IMR-90 (cell line): ENCODE measurements around the gene DACT2. TPM values are rescaled to one million over a fixed set of nuclear protein-coding genes. Genes with fewer than 3 reads are reported as not detected.

Experiments
- ATAC-seq: fragments of 200-7000 bp; cut with Tn5 transposase; 2 replicates; pipeline ENCODE4 v1.9.1; 2020; ENCODE audit warnings: low read depth, mild to moderate bottlenecking, moderate library complexity
- BruUV-seq: library from RNA; stranded (reverse); fragments of 400-500 nt; replicated peaks from 2 replicates; lab custom pipeline; 2021; lab: Mats Ljungman, UMichigan
- CTCF ChIA-PET: fragments of 300-600 bp; formaldehyde crosslinking; extraction: SDS; loops from one replicate; lab custom pipeline; 2021; ENCODE audit warnings: antibody characterized with exemption; lab: Yijun Ruan, JAX
- POLR2A ChIA-PET: fragments of 300-600 bp; sonication (Branson Sonifier 250); formaldehyde crosslinking; loops from one replicate; lab custom pipeline; 2022; ENCODE audit warnings: antibody characterized with exemption; ENCODE audit not compliant: unreplicated experiment; lab: Charles Lee
- DNase-seq: peaks from one replicate; pipeline ENCODE4 v3.0.0; 2013
- H2AFZ ChIP-seq: replicated peaks from 2 replicates; pipeline ENCODE3; 2013; ENCODE audit warnings: low read length, mild to moderate bottlenecking; ENCODE audit not compliant: poor library complexity
- H2AK5ac ChIP-seq: 2 replicates; pipeline ENCODE4 v1.6.1; 2013; ENCODE audit warnings: low read depth, low read length, inconsistent platforms
- H2AK9ac ChIP-seq: replicated peaks from 2 replicates; pipeline ENCODE3; 2013; ENCODE audit warnings: mild to moderate bottlenecking, low read depth, low read length, moderate library complexity; ENCODE audit not compliant: poor library complexity
- H2BK120ac ChIP-seq: 2 replicates; pipeline ENCODE4 v1.6.1; 2013; ENCODE audit warnings: low read depth, low read length, inconsistent platforms
- H2BK15ac ChIP-seq: 3 replicates; pipeline ENCODE4 v1.6.1; 2013; ENCODE audit warnings: low read depth, low read length, inconsistent platforms
- H2BK20ac ChIP-seq: 2 replicates; pipeline ENCODE4 v1.6.1; 2013; ENCODE audit warnings: low read depth, mild to moderate bottlenecking, inconsistent platforms, low read length, moderate library complexity
- H2BK5ac ChIP-seq: 2 replicates; pipeline ENCODE4 v1.6.1; 2013; ENCODE audit warnings: mild to moderate bottlenecking, low read depth, low read length, inconsistent platforms; ENCODE audit not compliant: poor library complexity, severe bottlenecking
- H3K14ac ChIP-seq: replicated peaks from 2 replicates; pipeline ENCODE4 v1.6.1; 2013; ENCODE audit warnings: low read depth, low read length, inconsistent platforms
- H3K18ac ChIP-seq: 2 replicates; pipeline ENCODE4 v1.6.1; 2013; ENCODE audit warnings: low read depth, low read length, control low read depth
- H3K23ac ChIP-seq: 2 replicates; pipeline ENCODE4 v1.6.1; 2013; ENCODE audit warnings: low read depth, low read length, inconsistent platforms
- H3K27ac ChIP-seq: 2 replicates; pipeline ENCODE4 v1.5.1; 2013; ENCODE audit warnings: mild to moderate bottlenecking, control low read depth, low read length; ENCODE audit not compliant: insufficient read depth
- H3K27me3 ChIP-seq: 2 replicates; pipeline ENCODE4 v1.6.1; 2013; ENCODE audit warnings: low read length; ENCODE audit not compliant: control insufficient read depth, insufficient read depth
- H3K36me3 ChIP-seq: 2 replicates; pipeline ENCODE4 v1.6.1; 2013; ENCODE audit warnings: low read length, mixed read lengths; ENCODE audit not compliant: control insufficient read depth, insufficient read depth
- H3K4ac ChIP-seq: 2 replicates; pipeline ENCODE4 v1.6.1; 2013; ENCODE audit warnings: low read depth, low read length, inconsistent platforms
- H3K4me1 ChIP-seq: 2 replicates; pipeline ENCODE4 v1.6.1; 2013; ENCODE audit warnings: low read length, mixed read lengths; ENCODE audit not compliant: control insufficient read depth, insufficient read depth
- H3K4me2 ChIP-seq: 2 replicates; pipeline ENCODE4 v1.6.1; 2013; ENCODE audit warnings: low read depth, mild to moderate bottlenecking, control low read depth, low read length, moderate library complexity
- H3K4me3 ChIP-seq: 2 replicates; pipeline ENCODE4 v1.5.1; 2013; ENCODE audit warnings: low read depth, mild to moderate bottlenecking, control low read depth, low read length, moderate library complexity; ENCODE audit not compliant: insufficient read depth
- H3K56ac ChIP-seq: 2 replicates; pipeline ENCODE4 v1.6.1; 2013; ENCODE audit warnings: low read length, inconsistent platforms; ENCODE audit not compliant: insufficient read depth; ENCODE audit errors: extremely low read depth
- H3K79me1 ChIP-seq, 2 experiments: 2 replicates each; pipeline ENCODE4 v1.6.1; 2013; ENCODE audit warnings: low read length in 2 of 2, inconsistent platforms in 1 of 2, low read depth in 1 of 2
- H3K9ac ChIP-seq: 2 replicates; pipeline ENCODE4 v1.6.1; 2013; ENCODE audit warnings: low read depth, low read length, control low read depth
- H3K9me1 ChIP-seq: 2 replicates; pipeline ENCODE4 v1.6.1; 2013; ENCODE audit warnings: low read length, inconsistent platforms; ENCODE audit not compliant: insufficient read depth
- H3K9me3 ChIP-seq: 2 replicates; pipeline ENCODE4 v1.6.1; 2013; ENCODE audit warnings: low read length; ENCODE audit not compliant: control insufficient read depth, insufficient read depth
- H4K20me1 ChIP-seq: 2 replicates; pipeline ENCODE4 v1.6.1; 2013; ENCODE audit warnings: low read length, inconsistent platforms; ENCODE audit not compliant: insufficient read depth
- H4K5ac ChIP-seq: 2 replicates; pipeline ENCODE4 v1.6.1; 2013; ENCODE audit warnings: mild to moderate bottlenecking, low read depth, low read length, control low read depth
- H4K8ac ChIP-seq, 2 experiments: 2 replicates each; pipeline ENCODE4 v1.6.1; 2013; ENCODE audit warnings: low read depth in 2 of 2, low read length in 2 of 2, control low read depth in 1 of 2, inconsistent platforms in 1 of 2
- H4K91ac ChIP-seq: 2 replicates; pipeline ENCODE4 v1.6.1; 2013; ENCODE audit warnings: low read depth, low read length, inconsistent platforms; ENCODE audit not compliant: insufficient read depth
- BHLHE40 ChIP-seq: fragments of 150-350 bp; IDR thresholded peaks from 2 replicates; pipeline ENCODE4 v1.6.1; 2016; ENCODE audit warnings: mild to moderate bottlenecking, low read depth, low read length
- CEBPB ChIP-seq: IDR thresholded peaks from 2 replicates; pipeline ENCODE4 v1.6.1; 2012; ENCODE audit warnings: low read depth, low read length, improper control_type of control experiment
- CHD1 ChIP-seq: IDR thresholded peaks from 2 replicates; pipeline ENCODE4 v1.6.1; 2012; ENCODE audit warnings: low read depth, low read length, improper control_type of control experiment
- ELK1 ChIP-seq: fragments of 150-350 bp; IDR thresholded peaks from 2 replicates; pipeline ENCODE4 v1.6.1; 2016; ENCODE audit warnings: low read depth, mild to moderate bottlenecking, low read length, moderate library complexity, borderline replicate concordance
- FOS ChIP-seq: fragments of 150-350 bp; IDR thresholded peaks from 2 replicates; pipeline ENCODE4 v1.6.1; 2016; ENCODE audit warnings: low read depth, low read length
- MAFK ChIP-seq: IDR thresholded peaks from 2 replicates; pipeline ENCODE4 v1.6.1; 2012; ENCODE audit warnings: low read depth, low read length, improper control_type of control experiment
- MAZ ChIP-seq: IDR thresholded peaks from 2 replicates; pipeline ENCODE4 v1.6.1; 2012; ENCODE audit warnings: low read depth, mild to moderate bottlenecking, low read length, improper control_type of control experiment, moderate library complexity, borderline replicate concordance
- MXI1 ChIP-seq: IDR thresholded peaks from 2 replicates; pipeline ENCODE4 v1.6.1; 2012; ENCODE audit warnings: low read depth, mild to moderate bottlenecking, low read length, moderate library complexity, borderline replicate concordance
- NFE2L2 ChIP-seq: fragments of 150-350 bp; IDR thresholded peaks from 2 replicates; pipeline ENCODE4 v1.6.1; 2016; ENCODE audit warnings: low read depth, mild to moderate bottlenecking, low read length
- RCOR1 ChIP-seq: IDR thresholded peaks from 2 replicates; pipeline ENCODE4 v1.6.1; 2012; ENCODE audit warnings: mild to moderate bottlenecking, low read length, improper control_type of control experiment; ENCODE audit not compliant: insufficient replicate concordance
- SMC3 ChIP-seq: fragments of 150-350 bp; IDR thresholded peaks from 2 replicates; pipeline ENCODE4 v1.6.1; 2016; ENCODE audit warnings: low read depth, mild to moderate bottlenecking, antibody characterized with exemption, low read length, moderate library complexity
- USF2 ChIP-seq: fragments of 150-350 bp; IDR thresholded peaks from 2 replicates; pipeline ENCODE4 v1.6.1; 2017; ENCODE audit warnings: mild to moderate bottlenecking, antibody characterized with exemption, low read length, low read depth
- WGBS, 2 experiments: methylation state at CpG; one replicate each; pipeline versions ENCODE4 v1.1.5 to v1.1.7; 2013; ENCODE audit warnings: missing lambda C conversion rate in 2 of 2; ENCODE audit not compliant: insufficient read length in 1 of 2; ENCODE audit errors: extremely low coverage in 2 of 2; 5-methylcytosine and 5-hydroxymethylcytosine counted together
- dilution Hi-C: fragments of 300-500 bp; cut with HindIII; formaldehyde crosslinking; loops from one replicate; pipeline ENCODE4 v1.14.3; 2018; ENCODE audit warnings: low sequenced_read_pairs; ENCODE audit not compliant: unreplicated experiment
- in situ Hi-C: fragments of 300-500 bp; cut with MboI; formaldehyde crosslinking; loops from 3 replicates; pipeline ENCODE4 v1.14.3; 2019; ENCODE audit warnings: low sequenced_read_pairs, inconsistent platforms, mixed read lengths
- intact Hi-C: fragments of 100-400 bp; cut with micrococcal nuclease; formaldehyde crosslinking; loops from 2 replicates; pipeline ENCODE4 v1.10.0; 2022
- polyA plus RNA-seq, 3 experiments: library from polyadenylated mRNA; depleted of rRNA; stranded (reverse); fragments of >200 nt; gene quantifications; 2 replicates each; pipeline ENCODE4 v1.2.3, GENCODE V29; 2012; ENCODE audit warnings: low replicate concordance in 1 of 3
- total RNA-seq: library from RNA; depleted of rRNA; stranded (reverse); fragments of >200 nt; gene quantifications from 2 replicates; pipeline ENCODE4 v1.2.3, GENCODE V29; 2012

The DACT2 gene
- total and polyA plus RNA-seq, 2 of the 4 experiments (the other 2 are of a cell fraction), result not detected

GRCh38 chr6:168278904-168279303 lies 40.7 kb downstream of the DACT2 start:
- Histone ChIP-seq H3K4ac (no peak overlapping the region), H2BK5ac (no peak overlapping the region), H3K27me3 (no peaks in the 10 kb centered on the region), H3K9me3 (peaks cover 70% of the 10 kb centered on the region), H2AK9ac (no peak overlapping the region), H4K5ac (no peak overlapping the region), H3K56ac (no peak overlapping the region), H2BK20ac (no peak overlapping the region), H3K36me3 (no peaks in the 10 kb centered on the region), H3K9ac (no peak overlapping the region), H2AK5ac (no peak overlapping the region), H3K79me1 (no peaks in the 10 kb centered on the region), H2BK15ac (no peak overlapping the region), H3K27ac (no peak overlapping the region), H3K14ac (no peak overlapping the region), H2BK120ac (no peak overlapping the region), H4K8ac (no peak overlapping the region), H4K20me1 (no peaks in the 10 kb centered on the region), H3K18ac (no peak overlapping the region), H3K4me3 (no peak overlapping the region), H2AFZ (no peak overlapping the region), H3K4me1 (no peaks in the 10 kb centered on the region), H3K4me2 (no peak overlapping the region), H3K9me1 (no peaks in the 10 kb centered on the region), H4K91ac (no peak overlapping the region), H3K23ac (no peak overlapping the region)
- ChIA-PET CTCF (no interaction called here), POLR2A (no interaction called here)
- DNase-seq (no peak), ATAC-seq (no peak)
- in situ Hi-C loops, result no loop called here
- BruUV-seq, result no TSS peak
- dilution Hi-C loops, result no loop called here
- TF ChIP-seq CEBPB (no peak), MAZ (no peak), RCOR1 (no peak), ELK1 (no peak), MXI1 (no peak), FOS (no peak), BHLHE40 (no peak), NFE2L2 (no peak), CHD1 (no peak), USF2 (no peak), SMC3 (no peak), MAFK (no peak)
- intact Hi-C loops, result no loop called here
- 32% methylated on average over 6 of the region's 15 CpGs; no CpG with 5 or more reads in 1 of the 2 experiments for WGBS, 2 experiments
